ENCODE results near the gene CSHL1. TPM values are rescaled to one million over a fixed set of nuclear protein-coding genes. Genes with fewer than 3 reads are reported as not detected.

Gene CSHL1
- not detected for polyA plus RNA-seq

- no peaks in the 10 kb centered on the region for H3K9me3 ChIP-seq (ENCODE audit: control insufficient read depth in 2 of 2, insufficient read depth in 1 of 2, low read depth in 1 of 2, low read length in 1 of 2)
- WGBS, 2 donors, result 63 to 69% methylated on average over 15 of the region's 15 CpGs
- no peak within 1 kb of the TSS for H3K4me3 ChIP-seq (ENCODE audit: low read depth in 1 of 2, low read length in 2 of 2)
- no peak within 1 kb of the TSS for H3K27ac ChIP-seq (ENCODE audit: low read depth in 2 of 2, low read length in 1 of 2)
- H3K36me3 ChIP-seq (ENCODE audit: control insufficient read depth in 2 of 2, insufficient read depth in 2 of 2, low read length in 1 of 2), result no peaks in the 10 kb centered on the region
- H3K27me3 ChIP-seq (ENCODE audit: control insufficient read depth in 1 of 2, insufficient read depth in 2 of 2, low read length in 2 of 2), result no peaks in the 10 kb centered on the region
- H3K4me1 ChIP-seq (ENCODE audit: control insufficient read depth in 2 of 2, insufficient read depth in 2 of 2, low read length in 1 of 2), result no peaks in the 10 kb centered on the region
Observed at GRCh38 chr17:63911041-63911635, at the start of gene CSHL1. CSHL1 (minus strand) TSS chr17:63911258; CDS start chr17:63911196, 62 bp downstream.

DNA sequence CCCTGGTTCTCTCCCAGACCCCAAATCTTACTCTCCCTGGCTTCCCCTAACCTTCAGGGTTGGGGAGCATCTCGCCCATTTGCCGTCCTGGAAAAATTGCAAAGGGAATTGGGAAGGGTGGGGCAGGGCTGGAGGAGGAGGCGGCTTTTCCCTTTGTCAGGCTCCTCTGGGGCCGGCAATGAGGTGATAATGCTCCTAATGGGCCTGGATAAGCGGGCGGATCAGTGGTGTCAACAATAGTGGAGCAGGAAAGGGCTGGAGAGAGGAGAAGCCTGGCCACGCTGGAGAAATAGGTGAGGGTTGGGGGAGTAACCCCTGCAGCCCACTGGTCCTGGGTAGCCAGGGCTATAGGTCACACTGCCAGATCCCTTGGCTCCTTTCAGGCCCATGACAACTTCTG lies 49.4 kb upstream of the CSHL1 start:
- no peak overlapping the region for H3K4me3 ChIP-seq (ENCODE audit: low read depth in 1 of 2, low read length in 2 of 2)
- no peaks in the 10 kb centered on the region for H3K9me3 ChIP-seq (ENCODE audit: control insufficient read depth in 2 of 2, insufficient read depth in 1 of 2, low read depth in 1 of 2, low read length in 1 of 2)
- no peaks in the 10 kb centered on the region for H3K27me3 ChIP-seq (ENCODE audit: control insufficient read depth in 1 of 2, insufficient read depth in 2 of 2, low read length in 2 of 2)
- H3K4me1 ChIP-seq (ENCODE audit: control insufficient read depth in 2 of 2, insufficient read depth in 2 of 2, low read length in 1 of 2), result peaks cover 3 to 6% of the 10 kb centered on the region in 2 donors
- no peak overlapping the region for H3K27ac ChIP-seq (ENCODE audit: low read depth in 2 of 2, low read length in 1 of 2)
- no peaks in the 10 kb centered on the region for H3K36me3 ChIP-seq (ENCODE audit: control insufficient read depth in 2 of 2, insufficient read depth in 2 of 2, low read length in 1 of 2)
- WGBS, 2 donors, result 64 to 69% methylated on average over 7 of the region's 7 CpGs

GRCh38 chr17:63960006-63960405 lies 48.9 kb upstream of the CSHL1 start:
- H3K27ac ChIP-seq (ENCODE audit: low read depth in 2 of 2, low read length in 1 of 2), result no peak overlapping the region
- H3K36me3 ChIP-seq (ENCODE audit: control insufficient read depth in 2 of 2, insufficient read depth in 2 of 2, low read length in 1 of 2), result no peaks in the 10 kb centered on the region
- WGBS, 2 donors, result 67 to 80% methylated on average over 9 of the region's 9 CpGs
- H3K4me1 ChIP-seq (ENCODE audit: control insufficient read depth in 2 of 2, insufficient read depth in 2 of 2, low read length in 1 of 2), result peaks cover 3 to 6% of the 10 kb centered on the region in 2 donors
- H3K9me3 ChIP-seq (ENCODE audit: control insufficient read depth in 2 of 2, insufficient read depth in 1 of 2, low read depth in 1 of 2, low read length in 1 of 2), result no peaks in the 10 kb centered on the region
- no peak overlapping the region for H3K4me3 ChIP-seq (ENCODE audit: low read depth in 1 of 2, low read length in 2 of 2)
- H3K27me3 ChIP-seq (ENCODE audit: control insufficient read depth in 1 of 2, insufficient read depth in 2 of 2, low read length in 2 of 2), result no peaks in the 10 kb centered on the region

DNA sequence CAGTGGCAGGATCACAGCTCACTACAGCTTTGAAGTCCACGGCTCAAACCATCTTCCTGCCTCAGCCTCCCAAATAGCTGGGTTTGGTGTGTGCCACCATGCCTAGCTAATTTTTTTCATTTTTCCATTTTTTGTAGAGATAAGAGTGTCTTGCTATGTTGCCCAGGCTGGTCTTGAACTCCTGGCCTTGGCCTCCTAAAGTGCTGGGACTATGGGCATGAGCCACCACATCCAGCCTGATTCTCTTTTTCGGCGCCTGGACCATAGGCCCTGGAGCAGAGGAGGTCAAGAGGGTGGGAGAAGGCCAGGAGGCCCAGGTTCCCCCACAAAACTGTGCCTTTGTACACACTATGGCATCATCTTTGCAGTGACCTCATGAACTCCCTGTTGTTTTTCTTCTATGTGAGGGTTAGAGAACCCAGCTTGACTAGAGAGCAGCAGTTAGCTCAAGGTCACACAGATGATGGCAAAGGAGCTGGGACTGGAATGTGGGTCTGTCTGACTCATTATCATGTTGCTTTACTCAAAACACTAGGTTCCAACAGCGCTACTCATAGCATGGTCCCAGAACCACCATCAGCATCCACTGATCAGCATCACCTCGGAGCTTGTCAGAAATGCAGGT lies 45.4 kb upstream of the CSHL1 start:
- 95 to 98% methylated on average over 5 of the region's 5 CpGs for WGBS, 2 donors
- H3K4me1 ChIP-seq (ENCODE audit: control insufficient read depth in 2 of 2, insufficient read depth in 2 of 2, low read length in 1 of 2), result peaks cover 0 to 6% of the 10 kb centered on the region in 2 donors

DNA sequence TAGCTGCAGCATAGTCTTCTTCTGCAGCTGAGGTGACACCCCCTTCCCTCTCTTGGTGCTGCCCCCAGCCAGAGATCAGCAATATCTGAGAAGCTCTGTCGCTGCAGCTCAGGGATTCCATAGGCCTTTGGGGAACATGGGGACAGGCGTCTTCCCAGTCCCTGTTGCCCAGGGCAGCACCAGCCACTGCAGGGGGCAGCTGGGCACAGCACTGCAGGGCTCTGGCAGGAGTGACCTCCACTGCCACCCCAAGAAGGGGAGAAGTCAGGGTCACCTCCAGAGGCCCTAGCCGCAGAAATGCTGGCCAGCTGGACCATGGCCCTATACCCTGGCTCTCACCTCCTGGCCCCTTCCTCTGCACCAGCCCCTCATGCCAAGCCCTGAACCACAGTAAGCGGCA lies 44.7 kb upstream of the CSHL1 start:
- no peaks in the 10 kb centered on the region for H3K9me3 ChIP-seq (ENCODE audit: control insufficient read depth in 2 of 2, insufficient read depth in 1 of 2, low read depth in 1 of 2, low read length in 1 of 2)
- no peak overlapping the region for H3K4me3 ChIP-seq (ENCODE audit: low read depth in 1 of 2, low read length in 2 of 2)
- no peaks in the 10 kb centered on the region for H3K27me3 ChIP-seq (ENCODE audit: control insufficient read depth in 1 of 2, insufficient read depth in 2 of 2, low read length in 2 of 2)
- no peaks in the 10 kb centered on the region for H3K36me3 ChIP-seq (ENCODE audit: control insufficient read depth in 2 of 2, insufficient read depth in 2 of 2, low read length in 1 of 2)
- 86 to 90% methylated on average over 4 of the region's 4 CpGs for WGBS, 2 donors
- no peak overlapping the region for H3K27ac ChIP-seq (ENCODE audit: low read depth in 2 of 2, low read length in 1 of 2)
- peaks cover 0 to 3% of the 10 kb centered on the region in 2 donors for H3K4me1 ChIP-seq (ENCODE audit: control insufficient read depth in 2 of 2, insufficient read depth in 2 of 2, low read length in 1 of 2)

More for the DNA sequence above, 45.4 kb upstream of the CSHL1 start:
- H3K27ac ChIP-seq (ENCODE audit: low read depth in 2 of 2, low read length in 1 of 2), result no peak overlapping the region
- H3K27me3 ChIP-seq (ENCODE audit: control insufficient read depth in 1 of 2, insufficient read depth in 2 of 2, low read length in 2 of 2), result no peaks in the 10 kb centered on the region
- H3K9me3 ChIP-seq (ENCODE audit: control insufficient read depth in 2 of 2, insufficient read depth in 1 of 2, low read depth in 1 of 2, low read length in 1 of 2), result no peaks in the 10 kb centered on the region
- H3K4me3 ChIP-seq (ENCODE audit: low read depth in 1 of 2, low read length in 2 of 2), result no peak overlapping the region
- no peaks in the 10 kb centered on the region for H3K36me3 ChIP-seq (ENCODE audit: control insufficient read depth in 2 of 2, insufficient read depth in 2 of 2, low read length in 1 of 2)

GRCh38 chr17:63955232-63955631 lies 44.2 kb upstream of the CSHL1 start:
- H3K27me3 ChIP-seq (ENCODE audit: control insufficient read depth in 1 of 2, insufficient read depth in 2 of 2, low read length in 2 of 2), result no peaks in the 10 kb centered on the region
- no peak overlapping the region for H3K4me3 ChIP-seq (ENCODE audit: low read depth in 1 of 2, low read length in 2 of 2)
- H3K36me3 ChIP-seq (ENCODE audit: control insufficient read depth in 2 of 2, insufficient read depth in 2 of 2, low read length in 1 of 2), result no peaks in the 10 kb centered on the region
- no peak overlapping the region for H3K27ac ChIP-seq (ENCODE audit: low read depth in 2 of 2, low read length in 1 of 2)
- H3K9me3 ChIP-seq (ENCODE audit: control insufficient read depth in 2 of 2, insufficient read depth in 1 of 2, low read depth in 1 of 2, low read length in 1 of 2), result no peaks in the 10 kb centered on the region
- 80 to 84% methylated on average over 11 of the region's 11 CpGs for WGBS, 2 donors
- H3K4me1 ChIP-seq (ENCODE audit: control insufficient read depth in 2 of 2, insufficient read depth in 2 of 2, low read length in 1 of 2), result peaks cover 0 to 3% of the 10 kb centered on the region in 2 donors

- 50 to 54% methylated on average over 11 of the region's 11 CpGs for WGBS, 2 donors
- H3K27me3 ChIP-seq (ENCODE audit: control insufficient read depth in 1 of 2, insufficient read depth in 2 of 2, low read length in 2 of 2), result no peaks in the 10 kb centered on the region
Observed at GRCh38 chr17:63954402-63955063, 43.5 kb upstream of the CSHL1 start.

DNA sequence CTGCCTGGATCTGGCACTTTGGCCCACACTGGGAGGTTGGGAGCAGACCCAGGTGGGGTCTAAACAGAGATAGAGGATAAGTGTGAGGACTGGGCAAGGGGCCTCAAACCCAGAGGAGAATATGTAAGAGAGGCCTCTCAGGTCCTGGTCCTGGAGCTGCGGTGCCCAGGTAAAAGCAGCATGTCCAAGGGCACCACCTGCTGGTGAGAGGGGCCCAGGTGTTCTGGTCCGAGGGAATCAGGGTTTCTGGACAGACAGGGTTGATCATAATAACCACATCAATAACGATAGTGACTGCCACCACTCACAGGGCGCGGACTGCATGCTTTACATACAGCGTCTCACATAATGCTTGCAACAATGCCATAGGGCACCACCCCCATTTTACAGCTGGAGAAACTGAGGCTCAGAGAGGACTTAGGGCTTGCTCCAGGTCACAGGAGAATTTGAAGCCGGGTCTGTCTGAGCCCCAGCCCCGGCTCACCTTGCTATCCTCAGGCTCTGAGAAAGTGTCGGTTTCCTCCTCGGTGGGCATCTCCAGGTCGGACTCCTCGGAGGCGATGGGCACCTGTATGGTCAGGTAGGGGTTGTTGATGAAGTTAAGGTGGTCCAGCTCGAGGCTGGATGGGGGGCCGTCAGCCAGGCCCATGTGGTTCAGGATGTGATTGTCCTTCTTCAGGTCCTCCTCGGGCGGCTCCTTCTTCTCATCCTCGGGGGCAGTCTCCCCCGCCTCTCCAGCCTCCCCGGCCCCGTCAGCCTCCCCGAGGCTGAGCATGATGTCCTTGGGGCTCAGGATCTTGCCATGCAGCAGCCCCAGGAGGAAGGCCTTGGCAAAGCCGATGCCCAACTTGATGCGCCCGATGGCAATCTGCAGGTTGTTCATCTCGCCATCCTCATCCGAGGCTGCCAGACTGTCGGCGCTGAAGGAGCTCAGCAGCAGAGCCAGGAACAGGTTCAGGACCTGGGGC lies 40.2 kb upstream of the CSHL1 start:
- Histone ChIP-seq H3K27me3 (ENCODE audit: control insufficient read depth in 1 of 2, insufficient read depth in 2 of 2, low read length in 2 of 2) (no peaks in the 10 kb centered on the region), H3K36me3 (ENCODE audit: control insufficient read depth in 2 of 2, insufficient read depth in 2 of 2, low read length in 1 of 2) (no peaks in the 10 kb centered on the region), H3K9me3 (ENCODE audit: control insufficient read depth in 2 of 2, insufficient read depth in 1 of 2, low read depth in 1 of 2, low read length in 1 of 2) (no peaks in the 10 kb centered on the region), H3K4me3 (ENCODE audit: low read depth in 1 of 2, low read length in 2 of 2) (no peak overlapping the region), H3K4me1 (ENCODE audit: control insufficient read depth in 2 of 2, insufficient read depth in 2 of 2, low read length in 1 of 2) (peaks cover 0 to 3% of the 10 kb centered on the region in 2 donors), H3K27ac (ENCODE audit: low read depth in 2 of 2, low read length in 1 of 2) (no peak overlapping the region)
- 83 to 85% methylated on average over 29 of the region's 29 CpGs for WGBS, 2 donors

More at GRCh38 chr17:63954402-63955063, 43.5 kb upstream of the CSHL1 start:
- H3K27ac ChIP-seq (ENCODE audit: low read depth in 2 of 2, low read length in 1 of 2), result no peak overlapping the region
- no peak overlapping the region for H3K4me3 ChIP-seq (ENCODE audit: low read depth in 1 of 2, low read length in 2 of 2)
- H3K9me3 ChIP-seq (ENCODE audit: control insufficient read depth in 2 of 2, insufficient read depth in 1 of 2, low read depth in 1 of 2, low read length in 1 of 2), result no peaks in the 10 kb centered on the region
- no peaks in the 10 kb centered on the region for H3K36me3 ChIP-seq (ENCODE audit: control insufficient read depth in 2 of 2, insufficient read depth in 2 of 2, low read length in 1 of 2)
- no peaks in the 10 kb centered on the region for H3K4me1 ChIP-seq (ENCODE audit: control insufficient read depth in 2 of 2, insufficient read depth in 2 of 2, low read length in 1 of 2)

- Histone ChIP-seq H3K27me3 (ENCODE audit: control insufficient read depth in 1 of 2, insufficient read depth in 2 of 2, low read length in 2 of 2) (no peaks in the 10 kb centered on the region), H3K27ac (ENCODE audit: low read depth in 2 of 2, low read length in 1 of 2) (no peak overlapping the region), H3K4me3 (ENCODE audit: low read depth in 1 of 2, low read length in 2 of 2) (no peak overlapping the region), H3K4me1 (ENCODE audit: control insufficient read depth in 2 of 2, insufficient read depth in 2 of 2, low read length in 1 of 2) (peaks cover 2 to 3% of the 10 kb centered on the region in 2 donors), H3K36me3 (ENCODE audit: control insufficient read depth in 2 of 2, insufficient read depth in 2 of 2, low read length in 1 of 2) (no peaks in the 10 kb centered on the region), H3K9me3 (ENCODE audit: control insufficient read depth in 2 of 2, insufficient read depth in 1 of 2, low read depth in 1 of 2, low read length in 1 of 2) (no peaks in the 10 kb centered on the region)
- 65 to 71% methylated on average over 18 of the region's 18 CpGs for WGBS, 2 donors
Observed at GRCh38 chr17:63949576-63950250, 38.7 kb upstream of the CSHL1 start.
